Gastroesophageal sphincter (tissue), 4 donors: ENCODE data around the gene CLASP1. TPM values are rescaled to one million over a fixed set of nuclear protein-coding genes. Genes with fewer than 3 reads are reported as not detected.

ENCODE experiments used
- ATAC-seq: fragments of 150-250 bp; one replicate; pipeline ENCODE4 v1.9.1; 2016; ENCODE audit warnings: mild to moderate bottlenecking, moderate library complexity
- H3K27ac ChIP-seq, 4 donors: fragments of 200-600 bp; sonication (generic) in 3 of 4; 1 replicate in 3 of 4; 2 replicates in 1 of 4; pipeline ENCODE4 v1.5.1; 2016 to 2019
- H3K27me3 ChIP-seq: fragments of 200-600 bp; sonication (generic); one replicate; pipeline ENCODE4 v1.5.1; 2019
- H3K36me3 ChIP-seq, 2 donors: fragments of 200-600 bp; sonication (generic); one replicate each; pipeline ENCODE4 v1.5.1; 2019; ENCODE audit warnings: control low read depth in 1 of 2
- H3K4me1 ChIP-seq, 3 donors: fragments of 200-600 bp; sonication (generic); 1 replicate in 2 of 3; 2 replicates in 1 of 3; pipeline ENCODE4 v1.5.1; 2016 to 2019; ENCODE audit warnings: control low read depth in 2 of 3
- H3K4me3 ChIP-seq, 2 donors: fragments of 200-600 bp; sonication (generic); one replicate each; pipeline ENCODE4 v1.5.1; 2019; ENCODE audit warnings: mild to moderate bottlenecking in 1 of 2, moderate library complexity in 1 of 2
- H3K9me3 ChIP-seq, 3 donors: fragments of 200-600 bp; sonication (generic); one replicate each; pipeline ENCODE4 v1.5.1; 2017 to 2019; ENCODE audit warnings: control low read depth in 2 of 3
- EP300 ChIP-seq: sonication (generic); formaldehyde crosslinking; IDR thresholded peaks from one replicate; pipeline ENCODE4 v1.6.1; 2017; ENCODE audit warnings: antibody characterized with exemption, mild to moderate bottlenecking
- POLR2A ChIP-seq, 2 donors: fragments of 450-650 bp; IDR thresholded peaks; one replicate each; pipeline ENCODE4 v1.6.1; 2017; ENCODE audit warnings: antibody characterized with exemption in 2 of 2, mild to moderate bottlenecking in 2 of 2, moderate library complexity in 1 of 2
- POLR2AphosphoS5 ChIP-seq: sonication (generic); formaldehyde crosslinking; IDR thresholded peaks from one replicate; pipeline ENCODE4 v1.6.1; 2017; ENCODE audit warnings: antibody characterized with exemption
- WGBS, 2 donors: methylation state at CpG; one replicate each; pipeline ENCODE4 v1.1.5; 2018; ENCODE audit warnings: low coverage in 1 of 2; 5-methylcytosine and 5-hydroxymethylcytosine counted together
- total RNA-seq, 4 donors: library from RNA; depleted of rRNA; stranded (reverse); fragments of >200 nt; gene quantifications; one replicate each; pipeline ENCODE4 v1.1.0, GENCODE V29; 2016
- TF ChIP-seq, protein P1 (sequence below), 4 experiments: fragments of 200-600 bp in 2 of 4; fragments of 450-650 bp in 2 of 4; sonication (generic) in 1 of 4; IDR thresholded peaks; one replicate each; pipeline ENCODE4 v1.5.1; 2017 to 2019; ENCODE audit warnings: antibody characterized with exemption in 4 of 4, mild to moderate bottlenecking in 2 of 4, moderate library complexity in 2 of 4

CLASP1 gene
- total RNA-seq, 4 donors from 2014 or later = 72.0 to 108 (median 84.7) TPM

DNA sequence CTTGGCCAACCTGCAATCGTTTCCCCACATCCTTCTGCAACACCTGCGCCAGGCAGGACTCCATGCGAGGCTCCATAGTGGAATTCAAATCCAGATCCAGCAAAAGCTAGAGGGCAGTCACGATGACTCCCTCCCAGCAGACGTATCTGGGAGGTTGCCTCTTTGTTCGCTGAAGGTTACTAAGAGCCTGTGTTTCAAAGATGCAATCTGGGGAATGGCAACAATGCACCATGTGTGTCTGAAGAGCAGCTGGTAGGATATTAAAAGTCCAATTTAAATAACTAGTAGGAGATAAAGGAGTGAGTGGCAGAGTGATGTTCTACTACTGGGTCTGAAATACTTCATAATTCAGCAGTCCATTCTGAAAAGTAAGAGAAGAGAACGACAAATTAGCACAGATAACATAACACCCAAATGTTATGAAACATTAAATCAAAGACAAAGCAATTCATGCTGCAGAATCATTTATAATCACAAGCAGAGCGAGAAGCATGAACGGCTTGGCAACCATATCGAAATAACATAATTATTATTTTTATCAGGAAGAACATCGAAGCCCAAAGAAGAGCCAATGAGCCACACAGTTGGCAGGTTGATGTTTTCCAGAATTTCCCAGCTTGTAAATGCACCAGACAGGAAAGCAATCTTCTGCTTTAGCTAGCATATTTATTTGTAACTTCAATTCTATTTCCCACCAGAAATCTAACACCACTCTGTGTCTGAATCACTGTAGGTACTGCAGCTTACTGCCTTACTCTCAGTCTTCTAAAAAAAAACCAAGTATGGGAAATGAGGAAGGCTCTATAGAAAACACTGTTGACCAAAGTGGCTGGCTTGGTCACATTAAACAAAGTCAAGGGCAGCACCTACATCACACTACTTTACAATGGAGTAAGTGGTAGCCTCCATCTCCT, 43.2 kb downstream of the CLASP1 start:
- TF ChIP-seq, protein P1, sequence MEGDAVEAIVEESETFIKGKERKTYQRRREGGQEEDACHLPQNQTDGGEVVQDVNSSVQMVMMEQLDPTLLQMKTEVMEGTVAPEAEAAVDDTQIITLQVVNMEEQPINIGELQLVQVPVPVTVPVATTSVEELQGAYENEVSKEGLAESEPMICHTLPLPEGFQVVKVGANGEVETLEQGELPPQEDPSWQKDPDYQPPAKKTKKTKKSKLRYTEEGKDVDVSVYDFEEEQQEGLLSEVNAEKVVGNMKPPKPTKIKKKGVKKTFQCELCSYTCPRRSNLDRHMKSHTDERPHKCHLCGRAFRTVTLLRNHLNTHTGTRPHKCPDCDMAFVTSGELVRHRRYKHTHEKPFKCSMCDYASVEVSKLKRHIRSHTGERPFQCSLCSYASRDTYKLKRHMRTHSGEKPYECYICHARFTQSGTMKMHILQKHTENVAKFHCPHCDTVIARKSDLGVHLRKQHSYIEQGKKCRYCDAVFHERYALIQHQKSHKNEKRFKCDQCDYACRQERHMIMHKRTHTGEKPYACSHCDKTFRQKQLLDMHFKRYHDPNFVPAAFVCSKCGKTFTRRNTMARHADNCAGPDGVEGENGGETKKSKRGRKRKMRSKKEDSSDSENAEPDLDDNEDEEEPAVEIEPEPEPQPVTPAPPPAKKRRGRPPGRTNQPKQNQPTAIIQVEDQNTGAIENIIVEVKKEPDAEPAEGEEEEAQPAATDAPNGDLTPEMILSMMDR (IDR thresholded peaks at IDR 0.05) = no peak
- no peak for TF ChIP-seq POLR2A (IDR thresholded peaks at IDR 0.05)
- no peak for TF ChIP-seq EP300
- no peak for TF ChIP-seq POLR2AphosphoS5
- H3K4me1 ChIP-seq = peaks cover 0 to 48% (median 0%) of the 10 kb centered on the region in 3 donors
- ATAC-seq = no peak
- WGBS, 2 donors = 37 to 60% methylated on average over 9 of the region's 11 CpGs
- no peaks in the 10 kb centered on the region for H3K9me3 ChIP-seq
- H3K36me3 ChIP-seq = peaks cover 0 to 23% of the 10 kb centered on the region in 2 donors
- H3K4me3 ChIP-seq = no peak overlapping the region
- no peaks in the 10 kb centered on the region for H3K27me3 ChIP-seq
- peak overlapping the region in 2 of 4 donors; percentile 8 for H3K27ac ChIP-seq

DNA sequence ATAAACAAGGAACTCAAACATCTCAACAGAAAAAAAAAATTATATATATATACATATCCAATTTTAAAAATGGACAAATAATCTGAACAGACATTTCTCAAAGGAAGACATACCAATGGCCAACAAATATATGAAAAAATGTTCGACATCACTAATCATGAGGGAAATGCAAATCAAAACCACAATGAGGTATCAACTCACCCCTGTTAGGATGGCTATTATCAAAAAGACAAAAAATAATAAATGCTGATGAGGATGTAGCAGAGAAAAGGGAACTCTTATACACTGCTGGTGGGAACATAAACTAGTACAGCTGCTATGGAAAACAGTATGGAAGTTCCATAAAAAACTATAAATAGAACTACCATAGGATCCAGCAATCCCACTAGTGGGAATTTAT, 46.1 kb downstream of the CLASP1 start:
- H3K4me1 ChIP-seq = peaks cover 0 to 51% (median 0%) of the 10 kb centered on the region in 3 donors
- peaks cover 0 to 23% of the 10 kb centered on the region in 2 donors for H3K36me3 ChIP-seq
- no peaks in the 10 kb centered on the region for H3K9me3 ChIP-seq
- no peak overlapping the region for H3K4me3 ChIP-seq
- H3K27ac ChIP-seq = no peak overlapping the region
- no peaks in the 10 kb centered on the region for H3K27me3 ChIP-seq
- ATAC-seq = no peak
- TF ChIP-seq EP300 = no peak
- no peak for TF ChIP-seq POLR2AphosphoS5
- TF ChIP-seq POLR2A (IDR thresholded peaks at IDR 0.05) = no peak
- TF ChIP-seq, protein P1 (IDR thresholded peaks at IDR 0.05) = no peak
- whole genome bisulfite sequencing, 2 donors = 100% methylated on average over 1 of the region's 1 CpG; no CpG with 5 or more reads in 1 of the 2 donors

DNA sequence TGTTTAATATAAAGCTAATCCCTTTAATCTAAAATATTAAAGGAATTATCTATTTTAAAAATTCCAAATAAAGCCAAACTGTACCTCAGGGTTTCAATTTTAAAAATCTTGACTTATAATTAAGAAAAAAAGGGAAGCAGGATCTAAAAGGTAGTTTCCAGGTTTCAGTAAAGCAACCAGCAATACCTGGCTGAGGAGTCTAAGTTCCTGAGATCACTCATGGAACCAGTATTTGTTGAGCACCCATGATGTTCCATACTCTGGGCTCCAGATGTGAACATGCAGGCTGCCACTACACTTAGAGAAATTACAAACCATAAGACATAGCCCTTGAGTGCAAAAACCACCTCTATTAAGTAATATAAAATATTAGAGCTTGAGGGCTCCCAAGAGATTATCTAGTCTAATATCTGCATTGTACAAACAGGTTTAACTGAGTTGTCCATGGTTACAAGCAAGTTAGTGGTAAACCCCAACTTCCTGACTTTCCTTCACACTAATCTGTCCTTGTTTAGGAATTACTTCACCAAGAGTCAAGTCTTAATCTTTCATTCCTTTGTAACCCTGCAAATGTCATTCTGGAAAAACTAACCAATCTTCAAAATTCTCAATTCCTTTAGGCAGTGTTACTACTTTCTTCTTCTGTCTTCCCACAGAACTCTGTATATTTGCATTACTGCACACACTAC, 49.2 kb downstream of the CLASP1 start:
- no peak for TF ChIP-seq EP300
- TF ChIP-seq POLR2A (IDR thresholded peaks at IDR 0.05) = no peak
- no peak for TF ChIP-seq POLR2AphosphoS5
- TF ChIP-seq, protein P1 (IDR thresholded peaks at IDR 0.05) = no peak
- H3K27ac ChIP-seq = no peak overlapping the region
- H3K9me3 ChIP-seq = no peaks in the 10 kb centered on the region
- no peaks in the 10 kb centered on the region for H3K27me3 ChIP-seq
- ATAC-seq = no peak
- H3K4me3 ChIP-seq = no peak overlapping the region
- peaks cover 0 to 10% of the 10 kb centered on the region in 2 donors for H3K36me3 ChIP-seq
- H3K4me1 ChIP-seq = peaks cover 3 to 48% (median 5%) of the 10 kb centered on the region in 3 donors

DNA sequence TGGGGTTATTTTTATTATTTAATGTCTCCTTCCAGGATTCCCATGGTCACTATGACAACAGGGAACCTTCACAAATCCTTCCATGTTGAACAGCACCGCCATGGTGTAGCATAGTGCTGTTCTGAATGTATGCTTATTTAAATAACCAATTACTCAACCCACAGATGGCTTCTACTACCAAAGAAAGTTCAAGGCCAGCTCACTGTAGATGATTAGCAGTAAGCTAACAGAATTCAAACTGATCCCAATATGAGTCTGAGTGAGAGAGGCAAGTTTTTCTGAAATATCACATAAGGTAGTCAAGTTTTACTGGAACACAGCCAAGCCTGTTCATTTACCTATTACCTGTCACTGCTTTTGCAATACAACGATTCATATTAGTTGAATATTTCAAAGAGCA, 51.2 kb downstream of the CLASP1 start:
- Histone ChIP-seq H3K36me3 (no peaks in the 10 kb centered on the region), H3K4me1 (peaks cover 4 to 39% (median 5%) of the 10 kb centered on the region in 3 donors), H3K9me3 (no peaks in the 10 kb centered on the region), H3K27ac (no peak overlapping the region), H3K27me3 (no peaks in the 10 kb centered on the region), H3K4me3 (no peak overlapping the region)
- 68 to 81% methylated on average over 2 of the region's 2 CpGs for WGBS, 2 donors
- TF ChIP-seq POLR2AphosphoS5 (no peak), EP300 (no peak), POLR2A (IDR thresholded peaks at IDR 0.05) (no peak)
- TF ChIP-seq, protein P1 (IDR thresholded peaks at IDR 0.05) = no peak
- ATAC-seq = no peak
